Embryonic facial prominence (tissue), 1 donor: ENCODE data around the gene APMAP.
"Not testable (repeated sequence)": the region's sequence is repeated elsewhere in the genome, so short reads cannot be mapped to it uniquely, and the experiment has no call there.

ENCODE experiments used
- DNase-seq: peaks from one replicate; pipeline ENCODE4 v3.0.0-alpha.2; 2016; ENCODE audit errors: extremely low spot score

The APMAP gene

GRCh38 chr20:25006431-25007167, 14.0 kb upstream of the APMAP start:
- no peak for DNase-seq

- DNase-seq, result no peak
These were observed 13.1 kb upstream of the APMAP start for GRCh38 chr20:25005661-25006060.

GRCh38 chr20:25005220-25005619, 12.7 kb upstream of the APMAP start:
- no peak for DNase-seq

GRCh38 chr20:25003002-25003401, 10.5 kb upstream of the APMAP start:
- DNase-seq, result no peak

- DNase-seq, result not testable (repeated sequence)
These were observed 8.8 kb upstream of the APMAP start for GRCh38 chr20:25001323-25001722.

- no peak for DNase-seq
These were observed 7.8 kb upstream of the APMAP start for GRCh38 chr20:25000268-25000801.

- DNase-seq, result no peak
These were observed 7.0 kb upstream of the APMAP start for GRCh38 chr20:24999568-24999967.

GRCh38 chr20:24998631-24999445, 6.3 kb upstream of the APMAP start:
- no peak for DNase-seq

GRCh38 chr20:24998121-24998520, 5.6 kb upstream of the APMAP start:
- DNase-seq, result no peak

- DNase-seq, result no peak
These were observed 4.2 kb upstream of the APMAP start for GRCh38 chr20:24996449-24997377.

GRCh38 chr20:24995741-24996448, 3.3 kb upstream of the APMAP start:
- DNase-seq, result no peak

GRCh38 chr20:24994470-24995368, 2.2 kb upstream of the APMAP start:
- peak; percentile 52 for DNase-seq

GRCh38 chr20:24994186-24994465, 1.6 kb upstream of the APMAP start:
- no peak for DNase-seq

- peak; percentile 39 for DNase-seq
These were observed 1.0 kb upstream of the APMAP start for GRCh38 chr20:24993337-24994185.

- no peak for DNase-seq
These were observed 559 bp downstream of the APMAP start for GRCh38 chr20:24991897-24992486.

- DNase-seq, result no peak
These were observed 1.7 kb downstream of the APMAP start for GRCh38 chr20:24990810-24991252.

- DNase-seq, result no peak
These were observed 3.4 kb downstream of the APMAP start for GRCh38 chr20:24989162-24989561.

GRCh38 chr20:24987873-24988835, 4.4 kb downstream of the APMAP start:
- DNase-seq, result no peak
